Effector memory CD4-positive, alpha-beta T cell (primary cell): Measurements from ENCODE around the gene PSMG3.

Experiments used
- DNase-seq, 3 donors: peaks; one replicate each; pipeline ENCODE4 v3.0.0-alpha.2; 2020
- H3K27ac ChIP-seq: 2 replicates; pipeline ENCODE4 v1.7.0; 2013; ENCODE audit warnings: mild to moderate bottlenecking, low read length, moderate library complexity; ENCODE audit not compliant: insufficient read depth, poor library complexity, severe bottlenecking
- H3K27me3 ChIP-seq: replicated peaks from 2 replicates; pipeline ENCODE4 v1.7.0; 2013; ENCODE audit warnings: mild to moderate bottlenecking, low read length; ENCODE audit not compliant: insufficient read depth, control insufficient read depth, poor library complexity, severe bottlenecking
- H3K36me3 ChIP-seq: 2 replicates; pipeline ENCODE4 v1.7.0; 2013; ENCODE audit warnings: mild to moderate bottlenecking, low read length, moderate library complexity; ENCODE audit not compliant: control insufficient read depth, insufficient read depth
- H3K4me1 ChIP-seq: 2 replicates; pipeline ENCODE4 v1.7.0; 2013; ENCODE audit warnings: low read length, mild to moderate bottlenecking; ENCODE audit not compliant: control insufficient read depth, insufficient read depth, poor library complexity, severe bottlenecking
- H3K4me3 ChIP-seq: 2 replicates; pipeline ENCODE4 v1.7.0; 2013; ENCODE audit warnings: low read length, low read depth, mild to moderate bottlenecking; ENCODE audit not compliant: insufficient read depth, poor library complexity, severe bottlenecking
- H3K9me3 ChIP-seq: 2 replicates; pipeline ENCODE4 v1.7.0; 2013; ENCODE audit warnings: mild to moderate bottlenecking, low read length, moderate library complexity; ENCODE audit not compliant: control insufficient read depth

The PSMG3 gene

DNA sequence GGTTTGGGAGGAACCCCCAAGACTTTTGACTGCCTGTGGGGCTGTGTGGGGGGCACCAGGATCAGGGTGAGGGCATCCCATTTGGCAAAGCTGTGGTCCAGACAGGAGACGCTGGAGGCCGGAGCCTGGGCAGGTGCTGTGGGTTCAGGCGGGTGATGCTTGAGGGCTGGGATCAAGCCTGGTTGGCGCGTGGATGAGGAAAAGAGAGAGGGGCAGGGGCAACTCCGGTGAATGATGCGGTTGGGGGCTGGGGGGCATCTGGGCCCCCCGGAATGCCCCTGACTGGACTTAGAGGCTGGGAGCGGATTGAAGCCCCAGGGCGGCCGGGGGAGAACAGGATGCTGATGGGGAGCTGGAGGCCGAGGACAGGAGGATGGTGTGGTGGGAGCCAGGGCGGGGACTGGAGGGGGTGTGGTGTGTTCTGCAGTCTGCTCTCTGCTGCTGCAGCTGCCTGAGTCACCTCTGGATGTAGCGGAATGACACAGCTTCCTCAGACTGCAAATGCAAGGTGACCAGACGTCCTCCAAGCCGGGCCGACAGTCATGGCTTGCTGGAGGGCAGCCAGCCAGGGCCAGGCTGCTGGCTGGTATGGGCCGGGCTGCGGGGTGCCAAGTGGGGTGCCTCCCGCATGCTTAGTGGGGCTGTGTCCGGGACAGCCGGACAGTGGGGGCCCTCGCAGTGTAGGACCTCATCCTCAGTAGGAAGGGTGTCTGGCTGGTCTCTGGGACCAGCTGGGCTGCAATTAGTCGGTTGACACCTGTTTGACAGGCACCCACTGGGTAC lies 36.1 kb downstream of the PSMG3 start:
- Histone ChIP-seq H3K4me1 (peaks cover 28% of the 10 kb centered on the region), H3K27me3 (no peaks in the 10 kb centered on the region)
- no peak for DNase-seq

DNA sequence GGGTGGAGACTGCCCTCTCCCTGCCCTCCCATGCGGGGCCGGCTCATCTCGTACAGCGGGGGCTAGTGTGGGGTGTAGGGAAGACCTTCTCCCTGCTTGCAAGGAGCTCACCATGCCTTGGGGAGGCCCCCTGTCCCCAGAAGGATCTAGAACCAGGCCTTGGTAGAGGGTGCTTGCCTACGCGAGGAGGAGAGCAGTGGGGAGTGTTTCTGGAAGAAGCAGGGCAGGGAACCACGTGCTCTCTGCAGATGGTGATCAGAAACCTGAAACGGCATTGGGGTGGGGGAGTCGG lies 36.6 kb downstream of the PSMG3 start:
- Histone ChIP-seq H3K36me3 (peaks cover 16% of the 10 kb centered on the region), H3K9me3 (no peaks in the 10 kb centered on the region), H3K27me3 (no peaks in the 10 kb centered on the region), H3K4me3 (peak overlapping the region; percentile 17), H3K4me1 (peaks cover 28% of the 10 kb centered on the region), H3K27ac (peak overlapping the region; percentile 85)
- DNase-seq, result no peak

More for the DNA sequence above, 36.1 kb downstream of the PSMG3 start:
- no peaks in the 10 kb centered on the region for H3K9me3 ChIP-seq
- H3K36me3 ChIP-seq, result peaks cover 18% of the 10 kb centered on the region
- H3K4me3 ChIP-seq, result peak overlapping the region; percentile 17
- H3K27ac ChIP-seq, result peak overlapping the region; percentile 85

- Histone ChIP-seq H3K9me3 (no peaks in the 10 kb centered on the region), H3K27ac (peak overlapping the region; percentile 85), H3K27me3 (no peaks in the 10 kb centered on the region), H3K36me3 (peaks cover 11% of the 10 kb centered on the region), H3K4me3 (peak overlapping the region; percentile 60), H3K4me1 (peaks cover 28% of the 10 kb centered on the region)
- peak; percentile 38 to 62 (median 46) for DNase-seq
Measured at GRCh38 chr7:1532456-1533254, 37.2 kb downstream of the PSMG3 start.

DNA sequence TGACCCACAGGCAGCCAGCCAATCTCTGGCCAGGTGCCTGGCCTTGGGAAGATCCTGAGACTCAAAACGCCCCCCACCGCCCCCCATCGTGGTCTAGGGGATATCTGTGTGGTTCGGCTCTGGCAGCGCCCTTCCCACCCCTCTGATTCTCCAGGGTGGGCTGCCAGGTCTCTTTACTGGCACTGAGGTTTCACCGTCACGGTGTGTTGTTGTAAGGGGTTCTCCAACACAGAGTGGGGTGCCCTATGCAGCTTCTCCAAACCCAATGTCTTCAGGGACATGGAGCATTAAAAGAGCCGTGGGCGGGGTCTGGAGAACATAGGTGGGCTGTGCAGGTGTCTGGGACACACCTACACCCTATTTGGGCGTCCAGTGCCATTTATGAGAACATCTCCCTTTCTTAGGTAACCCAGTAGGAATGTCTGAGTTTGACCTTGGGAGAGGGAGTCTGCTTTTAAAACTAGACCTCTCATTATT lies 37.8 kb downstream of the PSMG3 start:
- Histone ChIP-seq H3K4me1 (peaks cover 28% of the 10 kb centered on the region), H3K9me3 (no peaks in the 10 kb centered on the region), H3K27ac (peak overlapping the region; percentile 85), H3K36me3 (peaks cover 5% of the 10 kb centered on the region), H3K27me3 (no peaks in the 10 kb centered on the region), H3K4me3 (peak overlapping the region; percentile 60)
- no peak for DNase-seq

DNA sequence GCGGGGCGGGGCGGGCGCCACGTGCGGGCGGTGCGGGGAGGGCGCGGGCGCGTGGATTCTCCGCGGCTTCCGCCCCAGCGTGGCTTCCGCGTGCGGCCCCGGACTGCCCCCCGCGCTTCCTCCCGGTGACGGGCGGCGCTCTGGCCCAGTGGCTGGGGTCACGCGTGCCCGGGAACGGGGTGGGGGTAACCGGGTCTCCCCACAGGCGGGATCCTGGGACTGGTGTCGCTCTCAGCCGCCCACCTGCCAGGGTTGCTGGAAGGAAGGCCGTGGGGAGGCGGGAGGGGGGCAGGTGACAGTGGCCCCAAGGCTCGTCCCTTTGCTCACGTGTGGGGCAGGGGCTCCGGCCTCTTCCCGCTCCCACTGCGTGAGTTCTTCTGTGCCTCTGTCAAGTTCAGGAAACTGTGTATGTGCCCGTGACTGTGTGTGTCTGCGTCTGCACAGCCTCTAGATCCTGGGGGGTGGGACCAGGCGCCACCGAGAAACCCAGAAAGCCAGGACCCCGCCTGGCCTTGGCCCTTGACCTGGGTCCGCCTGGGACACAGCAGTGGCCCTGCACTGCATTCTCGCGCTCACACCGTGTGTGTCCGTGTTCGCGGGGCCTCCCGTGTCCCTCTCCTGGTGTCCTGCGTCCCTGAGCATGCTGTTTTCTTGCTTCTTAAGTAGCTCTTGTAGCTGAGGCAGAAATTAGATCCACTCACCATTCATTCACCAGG lies 38.4 kb downstream of the PSMG3 start:
- Histone ChIP-seq H3K27ac (peak overlapping the region; percentile 85), H3K4me3 (peak overlapping the region; percentile 60), H3K36me3 (peaks cover under 1% of the 10 kb centered on the region), H3K4me1 (peaks cover 28% of the 10 kb centered on the region), H3K9me3 (no peaks in the 10 kb centered on the region), H3K27me3 (no peaks in the 10 kb centered on the region)
- DNase-seq, result peak in 2 of 3 donors; percentile 26 to 43

DNA sequence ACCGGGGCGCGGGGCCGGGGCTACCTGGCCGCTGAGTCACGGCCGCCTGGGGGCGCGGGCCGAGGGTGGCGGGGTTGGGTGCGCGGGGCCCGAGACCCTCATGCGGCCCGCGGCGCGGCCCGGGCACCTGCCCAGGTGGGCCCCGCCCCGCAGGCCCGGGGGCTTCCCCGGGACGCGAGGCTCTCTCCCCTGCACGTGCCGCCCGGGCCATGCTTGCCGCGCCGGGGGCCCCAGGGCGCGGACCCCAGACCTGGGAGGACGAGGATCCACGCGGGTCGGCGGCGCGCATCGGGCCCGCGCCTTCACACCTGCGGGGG lies 38.9 kb downstream of the PSMG3 start:
- no peak overlapping the region for H3K4me3 ChIP-seq
- peak in 2 of 3 donors; percentile 44 to 49 for DNase-seq
- H3K27ac ChIP-seq, result peak overlapping the region; percentile 85
- H3K27me3 ChIP-seq, result no peaks in the 10 kb centered on the region
- no peaks in the 10 kb centered on the region for H3K36me3 ChIP-seq
- H3K9me3 ChIP-seq, result no peaks in the 10 kb centered on the region
- peaks cover 28% of the 10 kb centered on the region for H3K4me1 ChIP-seq

DNA sequence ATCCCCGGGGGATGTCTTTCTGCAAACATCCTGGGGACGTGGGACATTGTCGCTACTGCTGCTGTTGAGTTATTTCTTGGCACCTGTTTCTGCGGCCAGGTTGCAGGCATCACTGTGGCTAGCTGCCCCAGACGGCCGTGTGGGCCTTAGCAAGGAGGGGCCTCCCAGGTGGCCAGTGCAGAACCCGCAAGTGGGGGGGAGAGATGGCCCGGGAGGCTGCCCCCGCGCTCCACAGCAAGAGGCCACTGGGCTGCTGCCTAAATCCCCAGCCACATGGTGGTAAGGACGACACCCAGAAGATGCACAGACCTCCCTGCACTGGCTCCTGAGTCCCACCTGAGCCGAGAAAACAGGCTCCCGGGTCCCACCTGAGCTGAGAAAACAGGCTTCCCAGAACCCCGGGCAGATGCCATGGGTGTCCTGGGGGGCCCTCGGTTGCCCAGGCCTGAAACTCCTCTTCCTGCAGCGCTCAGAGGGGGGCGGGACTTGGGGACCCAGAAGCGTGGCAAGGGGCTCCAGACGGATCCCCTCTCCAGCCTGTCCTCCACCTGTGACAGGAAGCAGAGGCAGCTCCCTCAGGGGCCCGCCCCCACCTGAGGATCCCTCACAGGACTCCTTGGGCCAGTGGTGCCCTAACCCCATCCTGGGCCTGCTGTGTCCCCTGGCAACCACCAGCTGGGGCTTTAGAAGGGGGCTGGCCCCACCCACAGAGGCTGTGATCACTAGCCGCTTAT lies 40.3 kb downstream of the PSMG3 start:
- Histone ChIP-seq H3K4me3 (peak overlapping the region; percentile 25), H3K36me3 (no peaks in the 10 kb centered on the region), H3K9me3 (no peaks in the 10 kb centered on the region), H3K27ac (no peak overlapping the region), H3K4me1 (peaks cover 28% of the 10 kb centered on the region), H3K27me3 (no peaks in the 10 kb centered on the region)
- no peak for DNase-seq

DNA sequence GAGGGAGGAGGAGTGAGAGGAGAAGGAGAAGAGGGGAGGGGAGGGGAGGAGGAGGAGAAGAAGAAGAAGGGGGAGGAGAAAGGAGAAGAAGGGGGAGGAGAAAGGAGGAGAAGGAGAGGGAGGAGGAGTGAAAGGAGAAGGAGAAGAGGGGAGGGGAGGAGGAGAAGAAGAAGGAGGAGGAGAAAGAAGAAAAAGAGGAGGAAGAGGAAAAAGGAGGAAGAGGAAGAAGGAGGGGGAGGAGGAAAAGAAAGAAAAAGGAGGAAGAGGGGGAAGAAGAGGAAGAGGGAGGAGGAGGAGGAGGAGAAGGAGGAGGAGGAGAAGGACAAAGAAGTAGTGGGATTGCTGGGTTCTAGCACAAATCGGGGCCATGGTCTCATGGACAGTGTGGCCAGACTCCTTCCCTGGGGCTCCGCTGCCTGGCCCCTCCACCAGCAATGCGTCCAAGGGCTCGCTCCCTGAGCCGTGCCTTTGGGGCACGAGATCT lies 43.5 kb downstream of the PSMG3 start:
- Histone ChIP-seq H3K36me3 (no peaks in the 10 kb centered on the region), H3K9me3 (no peaks in the 10 kb centered on the region), H3K27ac (no peak overlapping the region), H3K4me3 (no peak overlapping the region), H3K27me3 (no peaks in the 10 kb centered on the region), H3K4me1 (peaks cover 2% of the 10 kb centered on the region)
- DNase-seq, result no peak

GRCh38 chr7:1525409-1525808 lies 44.4 kb downstream of the PSMG3 start:
- no peak overlapping the region for H3K27ac ChIP-seq
- no peaks in the 10 kb centered on the region for H3K27me3 ChIP-seq
- no peak overlapping the region for H3K4me3 ChIP-seq
- H3K4me1 ChIP-seq, result no peaks in the 10 kb centered on the region
- no peaks in the 10 kb centered on the region for H3K9me3 ChIP-seq
- DNase-seq, result no peak
- no peaks in the 10 kb centered on the region for H3K36me3 ChIP-seq
